Loucy (cell line): ENCODE measurements around the gene CCDC181.

Experiments
- CTCF ChIP-seq: fragments of 200-600 bp; sonication (generic); conservative IDR thresholded peaks from 2 replicates; pipeline ENCODE4 v1.5.1; 2014; ENCODE audit warnings: mild to moderate bottlenecking, antibody characterized with exemption, low read length
- EZH2phosphoT487 ChIP-seq: fragments of 200-600 bp; IDR thresholded peaks from 2 replicates; pipeline ENCODE4 v1.6.1; 2018; ENCODE audit warnings: antibody characterized with exemption, mild to moderate bottlenecking, moderate library complexity, borderline replicate concordance

GRCh38 chr1:169475806-169476387 lies 48.6 kb upstream of the CCDC181 start:
- no peak for TF ChIP-seq CTCF
- TF ChIP-seq EZH2phosphoT487, result no peak
